SK-MEL-5 (cell line): ENCODE data around the gene TSHZ2. TPM values are rescaled to one million over a fixed set of nuclear protein-coding genes. Genes with fewer than 3 reads are reported as not detected.
"Not testable (repeated sequence)": the region's sequence is repeated elsewhere in the genome, so short reads cannot be mapped to it uniquely, and the experiment has no call there.

Source experiments
- DNase-seq: peaks from one replicate; pipeline ENCODE4 v3.0.0-alpha.2; 2016; ENCODE audit warnings: low read depth, low spot score
- in situ Hi-C: cut with HindIII; loops from 2 replicates; pipeline ENCODE4 v1.10.0; 2016; ENCODE audit warnings: low sequenced_read_pairs, high pct_unique_total_duplicates, low pct_unique_long_range_greater_than_20kb
- total RNA-seq: library from RNA; depleted of rRNA; stranded (reverse); fragments of >200 nt; shearing (Covaris generic); gene quantifications from 2 replicates; pipeline ENCODE4 v1.2.3, GENCODE V29; 2014

TSHZ2 gene
- total RNA-seq, 1 experiment from 2014 or later = not detected

DNA sequence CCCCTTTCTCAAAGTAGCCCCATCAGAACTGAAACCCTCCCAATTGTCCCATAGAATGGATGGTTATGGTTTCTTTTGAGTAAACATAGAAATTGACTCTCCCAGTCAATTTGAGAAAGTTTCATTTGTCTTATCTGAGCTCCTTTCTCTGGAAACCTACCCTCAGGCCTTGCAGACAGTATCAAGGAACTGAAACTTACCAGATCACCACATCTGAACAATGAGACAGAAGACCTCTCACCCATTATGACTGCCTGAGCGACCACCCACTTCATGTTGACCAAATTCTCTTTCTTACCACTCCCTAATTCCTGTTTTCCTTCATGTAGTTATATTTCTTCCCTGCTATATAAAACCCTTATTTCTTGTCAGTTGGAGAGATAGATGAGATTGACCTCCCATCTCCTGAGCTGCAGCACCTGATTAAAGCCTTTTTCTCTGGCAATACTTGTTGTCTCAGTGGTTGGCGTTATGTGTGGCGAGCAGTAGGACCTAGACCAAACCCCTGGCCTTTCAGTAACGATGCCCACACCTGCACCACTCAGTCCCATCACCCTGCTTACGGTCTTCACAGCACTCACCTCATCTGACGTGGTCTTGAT, 482.6 kb downstream of the TSHZ2 start:
- in situ Hi-C loops = no loop called here
- DNase-seq = no peak

DNA sequence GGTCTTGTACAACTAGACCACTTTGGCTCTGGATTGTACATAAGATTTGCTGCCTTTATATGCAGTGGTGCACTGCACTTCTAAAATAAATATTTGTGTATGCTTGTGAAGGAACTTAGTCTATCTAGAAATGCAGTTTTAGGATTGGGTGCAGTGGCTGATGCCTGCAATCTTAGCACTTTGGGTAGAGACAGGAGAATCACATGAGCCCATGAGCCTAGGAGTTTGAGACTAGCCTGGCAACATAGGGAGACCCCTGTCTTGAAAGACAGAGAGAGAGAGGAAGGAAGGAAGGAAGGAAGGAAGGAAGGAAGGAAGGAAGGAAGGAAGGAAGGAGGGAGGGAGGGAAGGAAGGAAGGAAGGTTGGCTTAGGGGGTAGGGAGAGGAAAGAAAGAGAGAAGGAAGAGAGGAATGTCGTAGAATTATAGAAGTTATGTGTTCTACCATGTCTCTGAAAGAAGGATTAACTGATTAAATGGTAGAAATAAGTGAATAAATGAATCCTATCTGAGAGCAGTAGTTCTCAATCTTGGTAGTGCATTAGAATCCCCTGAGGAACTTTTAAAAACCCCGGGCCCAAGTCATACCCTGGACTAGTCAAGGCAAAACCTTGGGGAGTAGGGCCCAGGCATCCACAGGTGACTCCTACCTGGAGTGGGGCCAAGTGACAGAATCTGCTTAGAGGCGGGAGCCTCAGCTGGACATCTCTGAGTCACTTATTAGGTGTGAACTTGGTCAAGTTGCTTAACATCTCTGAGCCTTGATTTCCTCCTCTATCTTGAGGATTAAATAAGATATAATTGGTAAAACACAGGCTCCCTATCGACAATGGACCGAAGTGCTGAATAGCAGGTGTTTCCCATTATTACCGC, 491.2 kb downstream of the TSHZ2 start:
- DNase-seq = no peak
- in situ Hi-C loops = no loop called here

- no peak for DNase-seq
- in situ Hi-C loops = no loop called here
Measured at GRCh38 chr20:53466279-53466678, 494.1 kb downstream of the TSHZ2 start.

- DNase-seq = no peak
- in situ Hi-C loops = no loop called here
Measured at GRCh38 chr20:53468587-53468986, 496.4 kb downstream of the TSHZ2 start.

GRCh38 chr20:53472859-53473258, 500.7 kb downstream of the TSHZ2 start:
- DNase-seq, in situ Hi-C loops: not testable (repeated sequence)

DNA sequence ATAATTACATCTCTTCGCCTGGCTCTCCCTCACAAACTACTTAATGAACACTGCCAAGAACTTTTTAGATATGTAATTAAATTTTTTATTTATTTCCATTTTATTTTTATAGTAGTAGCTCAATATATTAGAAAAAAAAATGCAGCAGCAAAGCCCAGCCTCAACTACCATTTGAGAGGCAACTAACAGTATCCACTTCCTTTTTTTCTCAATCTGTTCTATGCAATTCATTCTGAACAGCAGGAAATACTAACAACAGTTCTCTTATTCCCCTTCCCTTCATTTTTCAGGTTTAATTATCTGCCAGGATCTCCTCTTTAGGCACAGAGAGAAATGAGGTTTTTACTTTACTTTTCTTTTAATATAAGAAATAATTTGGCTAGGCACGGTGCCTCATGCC, 508.8 kb downstream of the TSHZ2 start:
- in situ Hi-C loops = no loop called here
- DNase-seq = no peak

DNA sequence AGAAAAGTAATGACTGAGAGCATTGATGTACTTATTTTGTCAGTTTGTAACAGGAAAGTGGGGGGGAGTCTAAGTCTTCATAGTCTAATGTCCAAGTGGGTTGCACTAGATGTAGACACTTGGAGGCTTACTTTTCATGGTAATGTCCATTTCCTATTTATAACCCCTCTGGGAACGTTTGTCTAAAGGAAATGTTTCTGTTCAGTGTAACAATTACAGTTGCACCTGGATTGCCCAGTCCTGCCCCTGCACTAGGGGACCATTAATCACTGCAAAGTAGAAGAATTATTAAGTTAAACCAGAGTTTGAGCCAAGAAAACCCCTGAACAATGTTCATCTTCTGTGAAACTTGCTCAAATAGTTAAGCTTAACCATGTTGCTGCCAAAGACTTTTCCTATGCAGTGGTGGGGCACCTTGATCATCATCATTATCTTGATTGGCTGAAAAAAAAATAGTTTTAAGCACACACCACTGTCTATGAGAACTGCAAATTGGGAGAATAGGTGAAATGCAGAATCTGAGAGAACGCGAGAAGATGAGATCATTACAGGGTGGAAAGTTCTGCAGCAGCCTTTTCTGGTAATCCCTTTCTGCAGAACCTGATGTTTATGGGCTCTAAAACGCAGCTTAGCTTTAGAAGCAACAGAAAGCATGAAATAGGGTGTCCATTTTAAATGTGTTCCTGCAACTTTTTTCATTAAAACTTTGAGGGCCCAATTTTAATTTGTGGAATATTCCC, 515.5 kb downstream of the TSHZ2 start:
- in situ Hi-C loops = no loop called here
- no peak for DNase-seq

GRCh38 chr20:53488775-53489272, 516.7 kb downstream of the TSHZ2 start:
- DNase-seq = no peak
- in situ Hi-C loops = no loop called here

GRCh38 chr20:53489528-53489927, 517.4 kb downstream of the TSHZ2 start:
- no peak for DNase-seq
- in situ Hi-C loops = no loop called here

GRCh38 chr20:53490620-53491019, 518.5 kb downstream of the TSHZ2 start:
- in situ Hi-C loops = no loop called here

DNA sequence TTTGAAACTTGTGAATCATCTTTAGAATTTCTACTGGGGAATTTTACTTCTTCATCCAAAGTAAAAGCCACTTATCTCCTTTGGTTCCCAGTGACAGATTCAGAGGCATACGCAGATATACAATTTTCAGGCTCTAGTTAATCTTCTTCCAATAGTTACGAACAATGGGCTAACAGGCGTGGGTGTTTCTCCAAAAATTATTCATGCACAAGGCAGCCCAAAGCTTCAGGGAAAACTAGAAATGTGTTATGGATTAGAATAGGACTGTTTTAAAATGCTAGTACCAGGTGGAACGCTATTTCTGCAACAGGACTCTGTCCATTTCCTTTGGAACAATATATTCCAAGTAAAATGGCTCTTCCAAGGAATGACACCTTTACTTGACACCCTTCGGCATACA, 519.3 kb downstream of the TSHZ2 start:
- in situ Hi-C loops = no loop called here
- DNase-seq = no peak

More at GRCh38 chr20:53490620-53491019, 518.5 kb downstream of the TSHZ2 start:
- DNase-seq = no peak

DNA sequence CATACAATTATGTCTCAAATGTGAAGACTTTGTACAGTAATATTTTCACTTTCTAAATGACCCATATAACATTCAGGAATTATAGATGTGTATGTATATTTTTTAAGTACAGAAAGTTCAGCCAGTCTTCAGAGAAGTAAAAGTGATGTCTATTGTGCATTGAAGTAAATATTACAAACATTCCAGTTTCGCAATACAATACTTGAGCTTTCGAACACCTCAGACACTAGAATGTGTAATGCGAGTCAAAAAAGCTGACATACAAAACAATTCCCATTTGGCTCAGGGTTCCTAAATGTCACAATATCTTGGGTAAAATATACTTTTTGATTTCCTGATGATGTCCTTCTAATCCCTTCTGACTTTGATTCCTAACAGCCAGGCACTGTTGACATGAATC, 520.1 kb downstream of the TSHZ2 start:
- no peak for DNase-seq
- in situ Hi-C loops = no loop called here

DNA sequence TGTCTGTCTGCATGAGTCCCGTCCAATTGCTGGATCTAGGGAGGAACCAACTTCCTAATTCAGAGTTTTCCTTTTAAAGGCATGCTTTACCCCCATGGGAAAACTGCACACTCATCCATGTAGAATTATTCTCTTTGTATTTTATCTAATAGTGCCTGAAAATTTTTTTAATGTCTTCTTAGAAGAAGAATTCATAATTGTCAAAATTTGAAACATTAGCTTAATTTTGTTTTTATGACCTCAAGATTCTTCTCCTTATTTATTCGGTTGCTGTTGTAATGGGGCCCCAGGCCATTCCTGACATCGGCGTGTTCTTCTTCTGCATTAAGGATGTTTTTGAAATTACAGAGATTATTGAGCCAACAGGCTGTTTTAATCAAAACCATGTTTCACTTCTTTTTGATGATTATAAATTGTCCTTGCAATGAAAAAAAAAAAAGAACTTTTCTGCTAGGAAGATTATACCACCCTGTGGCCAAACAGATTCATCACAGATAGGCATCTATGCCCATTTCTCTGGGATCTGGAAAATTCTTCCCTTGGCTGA, 521.2 kb downstream of the TSHZ2 start:
- in situ Hi-C loops = no loop called here
- DNase-seq = peak; percentile 19

DNA sequence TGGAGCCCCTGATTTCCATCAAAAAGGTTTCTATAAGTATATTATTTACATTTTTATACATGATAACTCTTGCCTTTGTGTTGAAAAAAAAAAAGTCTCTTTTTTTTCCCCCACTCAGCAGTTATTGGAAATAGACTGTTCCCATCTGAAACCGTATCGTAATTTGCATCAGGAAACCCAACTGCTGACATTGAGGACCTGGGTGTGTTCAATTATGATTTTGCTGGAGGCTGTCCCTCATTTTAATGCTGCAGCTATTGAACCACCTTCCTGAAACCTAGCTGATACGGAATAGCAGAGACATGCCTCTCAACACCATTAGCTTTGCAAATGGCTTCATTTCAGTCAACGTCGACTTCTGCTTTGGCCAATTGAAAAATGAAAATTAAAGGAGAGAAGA, 522.6 kb downstream of the TSHZ2 start:
- in situ Hi-C loops = no loop called here
- no peak for DNase-seq

GRCh38 chr20:53495398-53496092, 523.4 kb downstream of the TSHZ2 start:
- no peak for DNase-seq
- in situ Hi-C loops = no loop called here

- DNase-seq = no peak
- in situ Hi-C loops = no loop called here
Measured at GRCh38 chr20:53497246-53497645, 525.1 kb downstream of the TSHZ2 start.

- no peak for DNase-seq
- in situ Hi-C loops = no loop called here
Measured at GRCh38 chr20:53498341-53498740, 526.2 kb downstream of the TSHZ2 start.
